K562 (cell line): ENCODE data around the gene CTSK. TPM values are rescaled to one million over a fixed set of nuclear protein-coding genes. Genes with fewer than 3 reads are reported as not detected.
A peak's percentile ranks its signal among the peaks of the same experiment; 100 is the strongest.
"Not testable (repeated sequence)": the region's sequence is repeated elsewhere in the genome, so short reads cannot be mapped to it uniquely, and the experiment has no call there.

ENCODE experiments used
- ATAC-seq: fragments of 200-7000 bp; cut with Tn5 transposase; 3 replicates; pipeline ENCODE4 v1.9.1; 2020; ENCODE audit warnings: moderate library complexity
- BruUV-seq: library from RNA; stranded (reverse); fragments of 400-500 nt; replicated peaks from 2 replicates; lab custom pipeline; 2021; lab: Mats Ljungman, UMichigan
- CTCF ChIA-PET: fragments of 300-600 bp; formaldehyde crosslinking; extraction: SDS; loops from one replicate; lab custom pipeline; 2021; ENCODE audit warnings: low intra/inter-chr PET ratio; lab: Yijun Ruan, JAX
- POLR2A ChIA-PET: fragments of 300-600, 350-650 bp; sonication (Branson Sonifier 250); formaldehyde crosslinking; extraction: SDS; loops from one replicate; lab custom pipeline; 2021; ENCODE audit warnings: antibody characterized with exemption, inconsistent platforms; lab: Yijun Ruan, JAX
- DNase-seq, 4 experiments: peaks; one replicate each; pipeline versions ENCODE4 v3.0.0 to v3.0.0-alpha.2; 2011 to 2018; ENCODE audit warnings: low spot score in 3 of 4, mixed read lengths in 3 of 4; ENCODE audit errors: extremely low read depth in 1 of 4
- FAIRE-seq: peaks from 2 replicates; lab custom pipeline; 2011; peaks lifted over from hg19 to GRCh38; lab: Jason Lieb, UNC
- H2AFZ ChIP-seq: 2 replicates; pipeline ENCODE4 v1.6.0; 2011; ENCODE audit warnings: low read depth, low read length, control low read depth, inconsistent platforms
- H3K27ac ChIP-seq: fragments of 200-600 bp; 3 replicates; pipeline ENCODE4 v1.8.0; 2011; ENCODE audit warnings: low read depth, mild to moderate bottlenecking, control low read depth, inconsistent platforms, low read length, moderate library complexity, mixed read lengths; ENCODE audit errors: extremely low read depth
- H3K27me3 ChIP-seq, 2 experiments: fragments of 300-600 bp in 1 of 2; 2 replicates in 1 of 2; 3 replicates in 1 of 2; pipeline versions ENCODE4 v1.6.0 to v1.8.0; 2011; ENCODE audit warnings: inconsistent platforms in 2 of 2, low read length in 2 of 2, mild to moderate bottlenecking in 1 of 2, mixed read lengths in 1 of 2, moderate library complexity in 1 of 2; ENCODE audit not compliant: control insufficient read depth in 2 of 2, insufficient read depth in 2 of 2
- H3K36me3 ChIP-seq: fragments of 300-600 bp; 3 replicates; pipeline ENCODE4 v1.8.0; 2011; ENCODE audit warnings: mild to moderate bottlenecking, low read length, inconsistent platforms; ENCODE audit not compliant: control insufficient read depth, insufficient read depth
- H3K4me1 ChIP-seq, 2 experiments: fragments of 200-600 bp in 1 of 2; replicated peaks in 1 of 2; 2 replicates in 1 of 2; 3 replicates in 1 of 2; pipeline versions ENCODE4 v1.5.1 to v1.8.0; 2011; ENCODE audit warnings: inconsistent platforms in 2 of 2, low read length in 2 of 2, mild to moderate bottlenecking in 1 of 2, mixed read lengths in 1 of 2, moderate library complexity in 1 of 2; ENCODE audit not compliant: control insufficient read depth in 2 of 2, insufficient read depth in 2 of 2
- H3K4me2 ChIP-seq: 2 replicates; pipeline ENCODE4 v1.6.1; 2011; ENCODE audit warnings: low read length, control low read depth, inconsistent platforms, mixed read lengths; ENCODE audit not compliant: insufficient read depth
- H3K4me3 ChIP-seq: fragments of 200-600 bp; sonication (generic), shearing (Covaris generic); 2 replicates; pipeline ENCODE4 v1.5.1; 2016; ENCODE audit warnings: control low read depth, inconsistent platforms
- H3K79me2 ChIP-seq: fragments of 200-600 bp; 3 replicates; pipeline ENCODE4 v1.8.0; 2011; ENCODE audit warnings: low read length, inconsistent platforms; ENCODE audit not compliant: control insufficient read depth, insufficient read depth
- H3K9ac ChIP-seq, 2 experiments: 2 replicates each; pipeline versions ENCODE4 v1.6.0 to v1.6.1; 2011; ENCODE audit warnings: low read depth in 2 of 2, low read length in 2 of 2, control low read depth in 1 of 2, inconsistent platforms in 1 of 2, mild to moderate bottlenecking in 1 of 2, mixed read lengths in 1 of 2; ENCODE audit not compliant: insufficient read depth in 1 of 2
- H3K9me1 ChIP-seq: one replicate; pipeline ENCODE4 v1.6.0; 2011; ENCODE audit warnings: inconsistent platforms, mild to moderate bottlenecking, low read length, moderate library complexity; ENCODE audit not compliant: control insufficient read depth, insufficient read depth
- H3K9me3 ChIP-seq: replicated peaks from 2 replicates; pipeline ENCODE4 v1.5.1; 2011; ENCODE audit warnings: low read depth, low read length, inconsistent platforms; ENCODE audit not compliant: control insufficient read depth, insufficient read depth
- H4K20me1 ChIP-seq: replicated peaks from 2 replicates; pipeline ENCODE4 v1.6.1; 2011; ENCODE audit warnings: low read length, inconsistent platforms, mixed read lengths; ENCODE audit not compliant: control insufficient read depth, insufficient read depth
- SPI1 ChIP-seq: IDR thresholded peaks from 2 replicates; pipeline ENCODE4 v1.6.1; 2011; ENCODE audit warnings: low read depth, low read length, control low read depth, borderline replicate concordance
- WGBS: fragments of 100-300 bp; shearing (Covaris generic); methylation state at CpG from one replicate; pipeline ENCODE4 v1.1.6; 2016; ENCODE audit warnings: low coverage, mixed read lengths; ENCODE audit not compliant: insufficient coverage; ENCODE audit errors: missing lambda C conversion rate; 5-methylcytosine and 5-hydroxymethylcytosine counted together
- in situ Hi-C: fragments of 300-500 bp; cut with MboI; formaldehyde crosslinking; loops from 4 replicates; pipeline ENCODE4 v1.15.0; 2018; ENCODE audit warnings: inconsistent platforms, mixed read lengths
- intact Hi-C: fragments of 100-400 bp; cut with micrococcal nuclease; formaldehyde crosslinking; loops from 2 replicates; pipeline ENCODE4 v1.14.2; 2022
- polyA plus RNA-seq, 8 experiments: library from polyadenylated mRNA; depleted of rRNA in 4 of 8; stranded (reverse) in 5 of 8; unstranded in 3 of 8; fragments of >200 nt; fragmentation: Nextera tagmentation in 2 of 8; fragmentation: Illumina TruSeq in 1 of 8; extraction: Ambion mirVana in 2 of 8; extraction: Trizol in 1 of 8; gene quantifications; 2 replicates each; pipeline versions ENCODE4 v1.2.1 to v1.2.3, GENCODE V29; 2011 to 2014; ENCODE audit warnings: inconsistent platforms in 1 of 8, missing spikeins in 1 of 8
- total RNA-seq, 7 experiments: library from RNA; depleted of rRNA in 6 of 7; stranded (reverse); fragments of >200 nt in 6 of 7; fragmentation: Illumina TruSeq in 2 of 7; extraction: Trizol in 2 of 7; gene quantifications; 2 replicates each; pipeline versions ENCODE4 v1.2.1 to v1.2.3, GENCODE V29; 2011 to 2021; ENCODE audit warnings: low replicate concordance in 1 of 7

CTSK gene
- total and polyA plus RNA-seq, 9 of the 15 experiments (the other 6 are each of a cell fraction or from before 2014, with no cell fraction given): 0.84 to 2.5 (median 1.3) TPM

DNA sequence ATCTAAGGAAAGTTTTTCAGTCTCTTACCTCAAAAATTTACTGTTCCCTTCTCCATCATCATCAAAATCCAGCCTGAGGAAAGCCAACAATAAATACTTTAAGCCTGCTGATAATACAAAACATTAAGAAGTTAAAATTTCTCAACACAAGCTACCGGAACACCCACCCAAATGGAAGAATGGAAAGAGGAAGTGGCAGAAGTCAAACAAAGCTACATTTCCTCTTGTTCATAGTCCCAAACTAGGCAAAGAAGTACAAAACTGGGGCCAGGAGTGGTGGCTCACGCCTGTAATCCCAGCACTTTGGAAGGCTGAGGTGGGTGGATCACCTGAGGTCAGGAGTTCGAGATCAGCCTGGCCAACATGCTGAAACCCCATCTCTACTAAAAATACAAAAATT lies 44.7 kb upstream of the CTSK start:
- H3K9me3 ChIP-seq, H4K20me1 ChIP-seq, H3K4me1 ChIP-seq, H3K4me3 ChIP-seq, in situ Hi-C loops, H3K9me1 ChIP-seq, DNase-seq, H3K27ac ChIP-seq, H3K79me2 ChIP-seq, H3K9ac ChIP-seq, BruUV-seq, ATAC-seq, FAIRE-seq, H3K4me2 ChIP-seq, intact Hi-C loops, CTCF ChIA-PET, H3K27me3 ChIP-seq, H2AFZ ChIP-seq: not testable (repeated sequence)
- peak; percentile 96 for TF ChIP-seq SPI1
- H3K36me3 ChIP-seq: peaks cover 20% of the 10 kb centered on the region; the same call in 2 of the 3 replicates
- 62% methylated on average over 3 of the region's 3 CpGs for WGBS
- POLR2A ChIA-PET: interaction anchor here (1.1 kb wide), 1 partner anchor 273 kb away, joined by 3 read pairs; the partner anchor contains the start of gene MCL1

GRCh38 chr1:150850801-150851362 lies 42.8 kb upstream of the CTSK start:
- in situ Hi-C loops, BruUV-seq, DNase-seq, CTCF ChIA-PET, H3K27me3 ChIP-seq, H3K4me2 ChIP-seq, H3K4me3 ChIP-seq, H3K9ac ChIP-seq, H4K20me1 ChIP-seq, POLR2A ChIA-PET, H3K9me3 ChIP-seq, H3K79me2 ChIP-seq, H3K4me1 ChIP-seq, intact Hi-C loops, H3K27ac ChIP-seq, H3K9me1 ChIP-seq, FAIRE-seq, ATAC-seq, H2AFZ ChIP-seq: not testable (repeated sequence)
- peaks cover 16% of the 10 kb centered on the region; the same call in 2 of the 3 replicates for H3K36me3 ChIP-seq
- WGBS: 88% methylated on average over 3 of the region's 49 CpGs
